Heart right ventricle (tissue), 16 donors: ENCODE data around the gene LIM2. TPM values are rescaled to one million over a fixed set of nuclear protein-coding genes. Genes with fewer than 3 reads are reported as not detected.

ENCODE experiments used
- ATAC-seq, 8 donors: fragments of 200-7000 bp; cut with Tn5 transposase; one replicate each; pipeline ENCODE4 v1.9.1; 2020; ENCODE audit warnings: mild to moderate bottlenecking in 8 of 8, moderate library complexity in 8 of 8, moderate number of reproducible peaks in 1 of 8
- DNase-seq, 2 donors: peaks; one replicate each; pipeline ENCODE4 v3.0.0-alpha.2; 2020
- H3K27ac ChIP-seq, 10 donors: fragments of 200-600 bp; sonication (generic) in 2 of 10; one replicate each; pipeline versions ENCODE4 v1.5.0 to v1.8.0; 2020 to 2022; ENCODE audit warnings: mild to moderate bottlenecking in 3 of 10
- H3K27me3 ChIP-seq, 7 donors: fragments of 200-600 bp; one replicate each; pipeline ENCODE4 v1.8.0; 2021 to 2022; ENCODE audit warnings: mild to moderate bottlenecking in 2 of 7
- H3K36me3 ChIP-seq, 9 donors: fragments of 200-600 bp; sonication (generic) in 1 of 9; one replicate each; pipeline versions ENCODE4 v1.5.0 to v1.8.0; 2020 to 2022; ENCODE audit warnings: mild to moderate bottlenecking in 2 of 9
- H3K4me1 ChIP-seq, 9 donors: fragments of 200-600 bp; sonication (generic) in 1 of 9; one replicate each; pipeline versions ENCODE4 v1.5.0 to v1.8.0; 2020 to 2022; ENCODE audit warnings: mild to moderate bottlenecking in 4 of 9
- H3K4me3 ChIP-seq, 10 donors: fragments of 200-600 bp; sonication (generic) in 2 of 10; one replicate each; pipeline versions ENCODE4 v1.5.0 to v1.8.0; 2020 to 2022; ENCODE audit warnings: mild to moderate bottlenecking in 7 of 10, moderate library complexity in 2 of 10
- H3K9me3 ChIP-seq, 11 donors: fragments of 200-600 bp in 10 of 11; sonication (generic) in 2 of 11; one replicate each; pipeline versions ENCODE4 v1.5.0 to v1.8.0; 2013 to 2022; ENCODE audit warnings: mild to moderate bottlenecking in 2 of 11, control low read depth in 1 of 11, moderate library complexity in 1 of 11
- CTCF ChIP-seq, 9 donors: fragments of 200-600 bp; sonication (generic) in 2 of 9; IDR thresholded peaks; one replicate each; pipeline versions ENCODE4 v1.5.0 to v1.8.0; 2021 to 2022; ENCODE audit warnings: antibody characterized with exemption in 9 of 9, mild to moderate bottlenecking in 5 of 9, moderate library complexity in 1 of 9
- WGBS, 2 donors: extraction: QIAGEN DNeasy Blood & Tissue Kit; methylation state at CpG; one replicate each; pipeline ENCODE4 v1.1.7; 2013; ENCODE audit warnings: inconsistent platforms in 1 of 2; 5-methylcytosine and 5-hydroxymethylcytosine counted together
- intact Hi-C, 10 donors: fragments of 100-400 bp; cut with DNase I; formaldehyde crosslinking; loops; one replicate each; pipeline versions ENCODE4 v1.11.1 to v1.14.2; 2022
- polyA plus RNA-seq, 2 donors: library from polyadenylated mRNA; stranded (reverse); fragments of 200-250 nt; gene quantifications; one replicate each; pipeline ENCODE4 v1.2.3, GENCODE V29; 2013
- total RNA-seq, 10 donors: library from RNA; stranded (reverse); fragmentation: NEBNext Ultra II Directional in 3 of 10; extraction: Animal tissue kit (Norgen Biotek cat#: 25700) in 3 of 10; gene quantifications; one replicate each; pipeline versions ENCODE4 v1.2.1 to v1.2.4, GENCODE V29; 2021 to 2023
- donor health status: Arrhythmogenic right ventricular cardiomyopathy.
- donor health status: ischemic (EF 13 %, LVEDD 7.1; RV severe dilation, severe dysfunction).
- donor health status: healthy with polysubstance abuse.
- donor health status: DM: no; HTN: yes; CAD: no.
- donor health status: DM: no; HTN: no; CAD: no.
- donor health status: ischemic (EF 25% LVEDD 6.9; RV normal size, moderate dysfunction).
- donor health status: ischemic (EF 25% LVEDD 5.7; RV mildly dilated, moderate dysfunction).
- donor health status: healthy.
- donor health status: DM: yes; HTN: yes; CAD: no.
- donor health status: Ischemic cardiomyopathy.
- donor health status: ischemic (EF 35%, LVEDD 5.7; RV mildly dilated, moderate dysfunction).
- donor health status: nonischemic (EF 11% LVEDD 7.7; RV severe dilation, severe dysfunction).
- donor health status: DM: yes; HTN: yes; CAD: no.
- donor health status: PGD.
- donor health status: ischemic (EF 29% LVEDD 5.4; RV normal size, mild dysfunction).
- donor health status: nonischemic (EF 23%, LVEDD 6.1; RV moderate dilation, normal function).

The LIM2 gene
- total and polyA plus RNA-seq, 12 donors: not detected

DNA sequence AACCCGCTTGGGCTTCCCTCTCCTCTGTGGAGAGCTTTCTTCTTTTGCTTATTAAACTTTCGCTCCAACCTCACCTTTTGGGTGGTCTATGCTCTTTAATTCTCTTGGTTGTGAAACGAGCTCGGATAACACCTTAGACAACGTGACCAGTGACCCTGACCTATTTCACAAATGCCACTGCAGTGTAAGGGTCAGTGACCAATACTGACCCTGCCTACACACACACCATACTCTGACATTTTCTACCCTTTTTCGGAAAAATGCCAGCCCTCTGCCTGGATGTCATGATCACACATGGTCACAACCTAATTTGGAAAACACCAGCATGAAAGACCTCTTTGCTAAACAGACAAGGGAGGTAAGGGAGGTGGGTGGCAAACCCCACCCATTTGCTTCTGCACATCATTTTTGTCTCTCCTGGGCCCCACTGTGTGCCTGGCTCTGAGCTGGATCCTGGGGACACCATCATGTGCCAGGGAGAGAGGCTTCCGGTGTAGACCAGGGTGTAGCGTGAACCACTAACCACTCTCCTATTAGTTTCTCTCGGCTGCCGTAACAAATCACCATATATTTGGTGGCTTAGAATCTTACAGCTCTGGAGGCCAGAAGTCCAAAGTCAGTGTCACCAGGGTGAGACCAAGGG, 31.5 kb downstream of the LIM2 start:
- no peak for TF ChIP-seq CTCF (IDR thresholded peaks at IDR 0.05)
- intact Hi-C loops: no loop called here
- H3K4me1 ChIP-seq: peaks cover 0 to 9% (median 0%) of the 10 kb centered on the region in 9 donors
- no peaks in the 10 kb centered on the region for H3K27me3 ChIP-seq
- no peaks in the 10 kb centered on the region for H3K9me3 ChIP-seq
- H3K36me3 ChIP-seq: peaks cover 0 to 27% (median 13%) of the 10 kb centered on the region in 9 donors
- no peak for DNase-seq
- ATAC-seq: no peak
- 96 to 97% methylated on average over 10 of the region's 10 CpGs for whole genome bisulfite sequencing, 2 donors
- no peak overlapping the region for H3K4me3 ChIP-seq
- no peak overlapping the region for H3K27ac ChIP-seq

DNA sequence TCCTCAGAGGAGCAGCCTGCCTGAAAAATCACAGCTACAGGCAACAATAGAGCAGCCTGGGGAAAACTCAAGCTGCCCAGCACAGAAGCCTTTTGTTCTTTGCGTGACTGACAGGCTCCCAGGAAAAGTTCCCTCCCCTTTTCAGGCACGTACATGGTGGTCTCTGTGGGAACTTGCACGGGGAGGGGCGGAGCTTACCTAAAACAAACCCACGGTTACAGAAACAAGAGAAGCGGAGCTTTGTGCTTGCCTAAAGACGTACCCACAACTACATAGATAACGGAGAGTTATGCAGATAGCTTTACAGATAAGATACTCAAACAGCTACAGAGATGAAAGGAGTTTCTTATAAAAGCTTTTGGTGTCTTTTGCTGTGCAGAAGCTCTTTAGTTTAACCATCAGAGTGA, 33.0 kb downstream of the LIM2 start:
- intact Hi-C loops: no loop called here
- Histone ChIP-seq H3K4me3 (no peak overlapping the region), H3K9me3 (no peaks in the 10 kb centered on the region), H3K27me3 (no peaks in the 10 kb centered on the region), H3K4me1 (peaks cover 0 to 9% (median 0%) of the 10 kb centered on the region in 9 donors), H3K36me3 (peaks cover 0 to 42% (median 28%) of the 10 kb centered on the region in 9 donors), H3K27ac (no peak overlapping the region)
- ATAC-seq: no peak
- no peak for TF ChIP-seq CTCF (IDR thresholded peaks at IDR 0.05)
- no peak for DNase-seq
- 46 to 59% methylated on average over 8 of the region's 8 CpGs for WGBS, 2 donors

DNA sequence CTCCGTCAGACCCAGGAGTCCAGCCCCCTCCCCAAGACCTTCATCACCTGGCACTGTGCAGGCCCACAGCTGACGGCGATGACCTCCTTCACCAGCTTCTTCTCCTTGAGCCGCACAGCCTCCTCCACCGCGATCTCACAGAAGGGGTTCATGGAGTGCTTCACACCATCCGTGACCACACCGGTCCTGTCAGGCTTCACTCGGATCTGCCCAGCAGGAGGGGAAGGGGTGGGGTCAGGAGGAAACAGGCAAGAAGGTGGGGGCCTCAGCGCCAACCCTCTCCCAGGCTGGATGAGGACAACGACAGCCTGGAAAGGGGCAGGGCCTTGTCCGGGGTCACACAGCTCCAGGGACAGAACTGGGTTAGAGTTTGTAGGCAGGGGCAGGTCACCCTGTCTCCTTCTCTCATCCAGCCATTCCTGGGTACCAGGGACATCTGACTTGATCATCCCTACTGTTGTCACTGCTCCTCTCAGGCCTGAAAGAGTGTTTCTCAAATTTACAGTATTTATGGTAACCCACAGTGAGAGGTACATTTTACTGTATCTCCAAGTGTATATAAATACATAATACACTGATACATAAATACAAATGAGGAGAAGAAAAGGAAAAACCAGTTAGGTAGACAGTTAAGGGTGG, 33.6 kb downstream of the LIM2 start:
- no peak for TF ChIP-seq CTCF (IDR thresholded peaks at IDR 0.05)
- Histone ChIP-seq H3K36me3 (peaks cover 0 to 42% (median 34%) of the 10 kb centered on the region in 9 donors), H3K27me3 (no peaks in the 10 kb centered on the region), H3K9me3 (no peaks in the 10 kb centered on the region), H3K4me3 (no peak overlapping the region), H3K4me1 (peaks cover 0 to 9% (median 0%) of the 10 kb centered on the region in 9 donors), H3K27ac (no peak overlapping the region)
- intact Hi-C loops: no loop called here
- peak in 1 of 8 donors; percentile 38 for ATAC-seq
- WGBS, 2 donors: 62 to 66% methylated on average over 12 of the region's 12 CpGs
- no peak for DNase-seq

GRCh38 chr19:51352783-51353360, 34.9 kb downstream of the LIM2 start:
- intact Hi-C loops: no loop called here
- no peak overlapping the region for H3K4me3 ChIP-seq
- H3K36me3 ChIP-seq: peaks cover 0 to 51% (median 34%) of the 10 kb centered on the region in 9 donors
- no peaks in the 10 kb centered on the region for H3K27me3 ChIP-seq
- WGBS, 2 donors: 93 to 95% methylated on average over 16 of the region's 16 CpGs
- H3K9me3 ChIP-seq: no peaks in the 10 kb centered on the region
- DNase-seq: no peak
- TF ChIP-seq CTCF (IDR thresholded peaks at IDR 0.05): no peak
- ATAC-seq: no peak
- no peak overlapping the region for H3K27ac ChIP-seq
- H3K4me1 ChIP-seq: peaks cover 0 to 9% (median 0%) of the 10 kb centered on the region in 9 donors
